ENCODE measurements around the gene TPRX2. TPM values are rescaled to one million over a fixed set of nuclear protein-coding genes. Genes with fewer than 3 reads are reported as not detected.
"Not testable (repeated sequence)": the region's sequence is repeated elsewhere in the genome, so short reads cannot be mapped to it uniquely, and the experiment has no call there.

The TPRX2 gene
- total and polyA plus RNA-seq, 2 experiments from 2014 or later = not detected

DNA sequence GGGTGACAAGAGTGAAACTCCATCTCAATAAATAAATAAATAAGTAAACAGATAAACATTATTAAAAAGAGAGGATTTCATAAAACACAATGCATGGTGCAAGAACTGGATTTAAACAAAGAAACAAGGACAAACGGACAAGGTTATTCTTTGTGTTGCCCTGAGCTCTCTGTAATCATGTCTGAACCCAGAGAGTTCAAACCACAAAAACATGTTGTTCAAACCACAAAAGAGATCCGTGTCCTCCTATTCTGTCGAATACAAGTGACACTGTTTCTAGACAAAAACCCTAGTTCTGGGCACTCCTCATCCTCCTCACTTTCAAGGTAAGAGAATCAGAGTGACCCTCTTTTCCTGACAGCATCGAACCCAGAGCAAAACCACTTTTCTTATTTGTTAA lies 4.6 kb upstream of the TPRX2 start (continued):
- TF ChIP-seq, protein P1, sequence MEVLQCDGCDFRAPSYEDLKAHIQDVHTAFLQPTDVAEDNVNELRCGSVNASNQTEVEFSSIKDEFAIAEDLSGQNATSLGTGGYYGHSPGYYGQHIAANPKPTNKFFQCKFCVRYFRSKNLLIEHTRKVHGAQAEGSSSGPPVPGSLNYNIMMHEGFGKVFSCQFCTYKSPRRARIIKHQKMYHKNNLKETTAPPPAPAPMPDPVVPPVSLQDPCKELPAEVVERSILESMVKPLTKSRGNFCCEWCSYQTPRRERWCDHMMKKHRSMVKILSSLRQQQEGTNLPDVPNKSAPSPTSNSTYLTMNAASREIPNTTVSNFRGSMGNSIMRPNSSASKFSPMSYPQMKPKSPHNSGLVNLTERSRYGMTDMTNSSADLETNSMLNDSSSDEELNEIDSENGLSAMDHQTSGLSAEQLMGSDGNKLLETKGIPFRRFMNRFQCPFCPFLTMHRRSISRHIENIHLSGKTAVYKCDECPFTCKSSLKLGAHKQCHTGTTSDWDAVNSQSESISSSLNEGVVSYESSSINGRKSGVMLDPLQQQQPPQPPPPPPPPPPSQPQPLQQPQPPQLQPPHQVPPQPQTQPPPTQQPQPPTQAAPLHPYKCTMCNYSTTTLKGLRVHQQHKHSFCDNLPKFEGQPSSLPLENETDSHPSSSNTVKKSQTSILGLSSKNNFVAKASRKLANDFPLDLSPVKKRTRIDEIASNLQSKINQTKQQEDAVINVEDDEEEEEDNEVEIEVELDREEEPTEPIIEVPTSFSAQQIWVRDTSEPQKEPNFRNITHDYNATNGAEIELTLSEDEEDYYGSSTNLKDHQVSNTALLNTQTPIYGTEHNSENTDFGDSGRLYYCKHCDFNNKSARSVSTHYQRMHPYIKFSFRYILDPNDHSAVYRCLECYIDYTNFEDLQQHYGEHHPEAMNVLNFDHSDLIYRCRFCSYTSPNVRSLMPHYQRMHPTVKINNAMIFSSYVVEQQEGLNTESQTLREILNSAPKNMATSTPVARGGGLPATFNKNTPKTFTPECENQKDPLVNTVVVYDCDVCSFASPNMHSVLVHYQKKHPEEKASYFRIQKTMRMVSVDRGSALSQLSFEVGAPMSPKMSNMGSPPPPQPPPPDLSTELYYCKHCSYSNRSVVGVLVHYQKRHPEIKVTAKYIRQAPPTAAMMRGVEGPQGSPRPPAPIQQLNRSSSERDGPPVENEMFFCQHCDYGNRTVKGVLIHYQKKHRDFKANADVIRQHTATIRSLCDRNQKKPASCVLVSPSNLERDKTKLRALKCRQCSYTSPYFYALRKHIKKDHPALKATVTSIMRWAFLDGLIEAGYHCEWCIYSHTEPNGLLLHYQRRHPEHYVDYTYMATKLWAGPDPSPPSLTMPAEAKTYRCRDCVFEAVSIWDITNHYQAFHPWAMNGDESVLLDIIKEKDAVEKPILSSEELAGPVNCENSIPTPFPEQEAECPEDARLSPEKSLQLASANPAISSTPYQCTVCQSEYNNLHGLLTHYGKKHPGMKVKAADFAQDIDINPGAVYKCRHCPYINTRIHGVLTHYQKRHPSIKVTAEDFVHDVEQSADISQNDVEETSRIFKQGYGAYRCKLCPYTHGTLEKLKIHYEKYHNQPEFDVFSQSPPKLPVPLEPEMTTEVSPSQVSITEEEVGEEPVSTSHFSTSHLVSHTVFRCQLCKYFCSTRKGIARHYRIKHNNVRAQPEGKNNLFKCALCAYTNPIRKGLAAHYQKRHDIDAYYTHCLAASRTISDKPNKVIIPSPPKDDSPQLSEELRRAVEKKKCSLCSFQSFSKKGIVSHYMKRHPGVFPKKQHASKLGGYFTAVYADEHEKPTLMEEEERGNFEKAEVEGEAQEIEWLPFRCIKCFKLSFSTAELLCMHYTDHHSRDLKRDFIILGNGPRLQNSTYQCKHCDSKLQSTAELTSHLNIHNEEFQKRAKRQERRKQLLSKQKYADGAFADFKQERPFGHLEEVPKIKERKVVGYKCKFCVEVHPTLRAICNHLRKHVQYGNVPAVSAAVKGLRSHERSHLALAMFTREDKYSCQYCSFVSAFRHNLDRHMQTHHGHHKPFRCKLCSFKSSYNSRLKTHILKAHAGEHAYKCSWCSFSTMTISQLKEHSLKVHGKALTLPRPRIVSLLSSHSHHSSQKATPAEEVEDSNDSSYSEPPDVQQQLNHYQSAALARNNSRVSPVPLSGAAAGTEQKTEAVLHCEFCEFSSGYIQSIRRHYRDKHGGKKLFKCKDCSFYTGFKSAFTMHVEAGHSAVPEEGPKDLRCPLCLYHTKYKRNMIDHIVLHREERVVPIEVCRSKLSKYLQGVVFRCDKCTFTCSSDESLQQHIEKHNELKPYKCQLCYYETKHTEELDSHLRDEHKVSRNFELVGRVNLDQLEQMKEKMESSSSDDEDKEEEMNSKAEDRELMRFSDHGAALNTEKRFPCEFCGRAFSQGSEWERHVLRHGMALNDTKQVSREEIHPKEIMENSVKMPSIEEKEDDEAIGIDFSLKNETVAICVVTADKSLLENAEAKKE (CRISPR knock-in tag; IDR thresholded peaks at IDR 0.05) = no peak
- TF ChIP-seq EZH2phosphoT487 (IDR thresholded peaks at IDR 0.05; ENCODE audit: unreplicated experiment) (no peak), NANOG (IDR thresholded peaks at IDR 0.05; ENCODE audit: borderline replicate concordance) (no peak), JUNB (IDR thresholded peaks at IDR 0.05; ENCODE audit: unreplicated experiment) (no peak)
- TF ChIP-seq, protein P2, sequence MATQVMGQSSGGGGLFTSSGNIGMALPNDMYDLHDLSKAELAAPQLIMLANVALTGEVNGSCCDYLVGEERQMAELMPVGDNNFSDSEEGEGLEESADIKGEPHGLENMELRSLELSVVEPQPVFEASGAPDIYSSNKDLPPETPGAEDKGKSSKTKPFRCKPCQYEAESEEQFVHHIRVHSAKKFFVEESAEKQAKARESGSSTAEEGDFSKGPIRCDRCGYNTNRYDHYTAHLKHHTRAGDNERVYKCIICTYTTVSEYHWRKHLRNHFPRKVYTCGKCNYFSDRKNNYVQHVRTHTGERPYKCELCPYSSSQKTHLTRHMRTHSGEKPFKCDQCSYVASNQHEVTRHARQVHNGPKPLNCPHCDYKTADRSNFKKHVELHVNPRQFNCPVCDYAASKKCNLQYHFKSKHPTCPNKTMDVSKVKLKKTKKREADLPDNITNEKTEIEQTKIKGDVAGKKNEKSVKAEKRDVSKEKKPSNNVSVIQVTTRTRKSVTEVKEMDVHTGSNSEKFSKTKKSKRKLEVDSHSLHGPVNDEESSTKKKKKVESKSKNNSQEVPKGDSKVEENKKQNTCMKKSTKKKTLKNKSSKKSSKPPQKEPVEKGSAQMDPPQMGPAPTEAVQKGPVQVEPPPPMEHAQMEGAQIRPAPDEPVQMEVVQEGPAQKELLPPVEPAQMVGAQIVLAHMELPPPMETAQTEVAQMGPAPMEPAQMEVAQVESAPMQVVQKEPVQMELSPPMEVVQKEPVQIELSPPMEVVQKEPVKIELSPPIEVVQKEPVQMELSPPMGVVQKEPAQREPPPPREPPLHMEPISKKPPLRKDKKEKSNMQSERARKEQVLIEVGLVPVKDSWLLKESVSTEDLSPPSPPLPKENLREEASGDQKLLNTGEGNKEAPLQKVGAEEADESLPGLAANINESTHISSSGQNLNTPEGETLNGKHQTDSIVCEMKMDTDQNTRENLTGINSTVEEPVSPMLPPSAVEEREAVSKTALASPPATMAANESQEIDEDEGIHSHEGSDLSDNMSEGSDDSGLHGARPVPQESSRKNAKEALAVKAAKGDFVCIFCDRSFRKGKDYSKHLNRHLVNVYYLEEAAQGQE (IDR thresholded peaks at IDR 0.05; ENCODE audit: unreplicated experiment) = no peak
- TF ChIP-seq, protein P3, sequence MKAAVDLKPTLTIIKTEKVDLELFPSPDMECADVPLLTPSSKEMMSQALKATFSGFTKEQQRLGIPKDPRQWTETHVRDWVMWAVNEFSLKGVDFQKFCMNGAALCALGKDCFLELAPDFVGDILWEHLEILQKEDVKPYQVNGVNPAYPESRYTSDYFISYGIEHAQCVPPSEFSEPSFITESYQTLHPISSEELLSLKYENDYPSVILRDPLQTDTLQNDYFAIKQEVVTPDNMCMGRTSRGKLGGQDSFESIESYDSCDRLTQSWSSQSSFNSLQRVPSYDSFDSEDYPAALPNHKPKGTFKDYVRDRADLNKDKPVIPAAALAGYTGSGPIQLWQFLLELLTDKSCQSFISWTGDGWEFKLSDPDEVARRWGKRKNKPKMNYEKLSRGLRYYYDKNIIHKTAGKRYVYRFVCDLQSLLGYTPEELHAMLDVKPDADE (IDR thresholded peaks at IDR 0.05) = no peak

DNA sequence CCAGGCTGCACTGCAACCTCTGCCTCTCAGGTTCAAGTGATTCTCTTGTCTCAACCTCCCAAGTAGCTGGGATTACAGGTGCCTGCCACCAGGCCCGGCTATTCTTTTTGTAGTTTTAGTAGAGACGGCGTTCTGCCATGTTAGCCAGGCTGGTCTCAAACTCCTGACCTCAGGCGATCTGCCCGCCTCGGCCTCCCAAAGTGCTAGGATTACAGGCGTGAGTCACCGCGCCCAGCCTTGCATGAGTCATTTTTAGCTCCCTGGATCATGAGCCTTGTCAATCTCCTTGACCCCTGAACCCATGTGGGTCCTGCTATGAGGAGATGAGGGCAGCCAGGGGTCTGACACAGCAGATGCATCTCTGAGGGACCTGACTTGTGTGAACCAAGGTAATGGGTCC lies 804 bp upstream of the TPRX2 start:
- not testable (repeated sequence) for H3K27ac Mint-ChIP-seq, ATAC-seq, H3K4me2 ChIP-seq

DNA sequence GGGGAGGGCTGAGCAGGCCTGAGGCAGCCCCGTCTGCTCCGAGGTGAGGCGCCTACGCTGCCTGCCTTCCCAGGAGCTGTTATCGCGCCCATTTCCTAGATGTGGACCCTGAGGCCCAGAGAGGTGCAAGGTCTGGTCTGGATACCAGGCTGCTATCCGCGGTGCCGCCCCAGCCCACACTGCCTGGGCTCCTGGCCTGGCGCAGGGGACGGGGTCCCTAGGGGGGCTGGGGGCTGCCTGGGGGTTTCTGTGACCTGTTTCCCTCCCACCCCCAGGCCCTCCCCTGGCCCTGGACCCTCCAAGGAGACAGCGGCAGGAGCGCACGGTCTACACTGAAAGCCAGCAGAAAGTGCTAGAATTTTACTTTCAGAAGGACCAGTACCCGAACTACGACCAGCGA lies 803 bp downstream of the TPRX2 start:
- not testable (repeated sequence) for H3K4me3 Mint-ChIP-seq; H3K27ac ChIP-seq (ENCODE audit: low read depth); H3K27me3 ChIP-seq (ENCODE audit: insufficient read depth); H3K27me3 Mint-ChIP-seq (ENCODE audit: insufficient read depth, low read depth, poor library complexity); H3K4me1 Mint-ChIP-seq; H3K9me2 ChIP-seq (ENCODE audit: insufficient read depth); H3K79me2 ChIP-seq (replicated peaks; ENCODE audit: insufficient read depth); H3K36me3 Mint-ChIP-seq (ENCODE audit: low read depth); H3K36me3 ChIP-seq (ENCODE audit: insufficient read depth); H3K9me3 Mint-ChIP-seq; H3K4me3 ChIP-seq; H4K20me1 ChIP-seq (replicated peaks; ENCODE audit: insufficient read depth); DNase-seq (ENCODE audit: low spot score); H2AFZ ChIP-seq; H3K4me1 ChIP-seq (ENCODE audit: insufficient read depth); ATAC-seq; H3K4me2 ChIP-seq; H3K27ac Mint-ChIP-seq; H3F3A ChIP-seq (replicated peaks; ENCODE audit: low read depth)

More for the DNA sequence above, 804 bp upstream of the TPRX2 start:
- H3K27ac ChIP-seq (ENCODE audit: low read depth); H3K36me3 ChIP-seq (ENCODE audit: insufficient read depth); H3K4me3 Mint-ChIP-seq; H3K79me2 ChIP-seq (replicated peaks; ENCODE audit: insufficient read depth); H3K4me3 ChIP-seq; H3K4me1 Mint-ChIP-seq; H3K27me3 Mint-ChIP-seq (ENCODE audit: insufficient read depth, low read depth, poor library complexity); H3F3A ChIP-seq (replicated peaks; ENCODE audit: low read depth); H3K27me3 ChIP-seq (ENCODE audit: insufficient read depth); H3K4me1 ChIP-seq (ENCODE audit: insufficient read depth); DNase-seq (ENCODE audit: low spot score); H3K9me3 Mint-ChIP-seq; H3K36me3 Mint-ChIP-seq (ENCODE audit: low read depth); H3K9me2 ChIP-seq (ENCODE audit: insufficient read depth); H4K20me1 ChIP-seq (replicated peaks; ENCODE audit: insufficient read depth); H2AFZ ChIP-seq: not testable (repeated sequence)

Measured in GM23338 (cell line).